A204.1 (cell line): ENCODE data around the gene CHST2.
"Not testable (repeated sequence)": the region's sequence is repeated elsewhere in the genome, so short reads cannot be mapped to it uniquely, and the experiment has no call there.

ENCODE experiments used
- FAIRE-seq: peaks from 2 replicates; lab custom pipeline; 2012; peaks lifted over from hg19 to GRCh38; lab: Jason Lieb, UNC

The CHST2 gene, protein sequence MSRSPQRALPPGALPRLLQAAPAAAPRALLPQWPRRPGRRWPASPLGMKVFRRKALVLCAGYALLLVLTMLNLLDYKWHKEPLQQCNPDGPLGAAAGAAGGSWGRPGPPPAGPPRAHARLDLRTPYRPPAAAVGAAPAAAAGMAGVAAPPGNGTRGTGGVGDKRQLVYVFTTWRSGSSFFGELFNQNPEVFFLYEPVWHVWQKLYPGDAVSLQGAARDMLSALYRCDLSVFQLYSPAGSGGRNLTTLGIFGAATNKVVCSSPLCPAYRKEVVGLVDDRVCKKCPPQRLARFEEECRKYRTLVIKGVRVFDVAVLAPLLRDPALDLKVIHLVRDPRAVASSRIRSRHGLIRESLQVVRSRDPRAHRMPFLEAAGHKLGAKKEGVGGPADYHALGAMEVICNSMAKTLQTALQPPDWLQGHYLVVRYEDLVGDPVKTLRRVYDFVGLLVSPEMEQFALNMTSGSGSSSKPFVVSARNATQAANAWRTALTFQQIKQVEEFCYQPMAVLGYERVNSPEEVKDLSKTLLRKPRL

DNA sequence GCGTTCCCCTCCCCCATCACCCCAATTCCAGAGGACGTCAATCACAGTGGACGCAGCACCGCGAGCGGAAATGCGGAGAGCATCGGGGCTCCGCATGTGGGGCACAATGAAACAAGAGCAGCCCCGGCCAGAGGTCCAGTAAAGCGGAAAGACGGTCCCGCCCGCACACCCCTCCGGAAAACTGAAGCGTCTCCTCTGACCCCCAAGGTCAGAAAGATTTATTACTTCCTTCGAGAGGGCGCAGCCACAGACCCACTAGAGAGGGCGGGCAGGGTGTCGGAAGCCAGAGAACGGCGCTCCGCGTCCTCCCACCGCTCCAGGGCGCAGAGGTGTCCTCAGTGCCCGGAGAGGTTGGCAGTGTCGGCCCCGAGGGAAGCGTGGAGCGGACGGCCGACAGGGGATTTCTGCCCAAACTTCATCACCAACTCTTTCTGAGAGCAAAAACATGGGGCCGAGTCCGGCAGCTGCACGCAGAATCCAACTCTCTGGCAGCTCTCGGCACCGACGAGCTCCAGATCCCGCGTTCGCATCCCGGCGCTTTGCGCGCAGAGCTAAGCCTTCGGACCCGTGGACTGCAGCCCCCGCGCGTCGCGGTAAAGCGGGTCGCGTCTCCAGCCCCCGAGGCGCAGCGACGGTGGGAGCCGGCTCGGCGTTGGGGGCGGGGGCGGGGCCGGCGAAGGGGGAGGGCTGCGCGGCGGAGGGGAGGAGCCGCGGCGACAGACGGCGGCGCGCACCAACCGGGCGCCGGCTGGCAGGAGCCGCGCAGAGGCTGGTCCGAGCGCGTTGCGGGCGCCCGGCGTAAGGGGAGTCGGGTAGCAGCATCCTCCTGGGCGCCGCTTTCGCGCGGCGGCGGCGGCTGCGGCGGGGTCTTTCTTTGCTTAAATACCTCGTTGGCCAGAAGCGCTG lies at the start of gene CHST2:
TSS of gene CHST2 (plus strand) at position 763 of the 906 bp plus-strand sequence. CDS start 1,046 bp downstream, outside the sequence.
- FAIRE-seq, result no peak

DNA sequence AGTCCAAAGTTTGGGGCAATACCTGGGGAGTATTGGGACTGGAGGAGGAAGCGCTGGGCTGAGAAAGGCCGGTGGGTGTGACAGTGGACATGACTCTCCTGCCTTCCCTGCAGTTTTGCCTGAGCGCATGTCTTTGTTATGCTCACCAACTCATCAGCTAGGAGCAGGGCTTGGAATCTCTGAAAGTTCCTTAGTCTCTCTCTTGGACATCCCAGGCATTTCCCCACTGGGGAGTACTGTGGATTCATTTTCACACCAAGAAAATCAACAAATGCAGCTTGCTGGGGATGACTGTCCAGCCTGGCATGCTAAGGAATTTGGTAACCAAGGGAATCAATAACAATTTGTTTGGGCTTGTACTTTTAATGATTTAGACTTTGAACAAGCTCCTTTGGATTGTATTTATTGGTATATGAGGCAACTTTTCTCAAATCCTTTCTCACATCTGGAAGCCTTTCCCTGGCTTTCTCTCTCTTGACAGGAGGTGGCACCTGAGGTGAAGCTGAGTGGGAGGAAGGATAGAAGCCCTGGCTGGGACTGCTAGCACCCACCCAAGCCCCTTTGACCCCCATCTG lies 48.5 kb upstream of the CHST2 start:
- FAIRE-seq, result no peak

DNA sequence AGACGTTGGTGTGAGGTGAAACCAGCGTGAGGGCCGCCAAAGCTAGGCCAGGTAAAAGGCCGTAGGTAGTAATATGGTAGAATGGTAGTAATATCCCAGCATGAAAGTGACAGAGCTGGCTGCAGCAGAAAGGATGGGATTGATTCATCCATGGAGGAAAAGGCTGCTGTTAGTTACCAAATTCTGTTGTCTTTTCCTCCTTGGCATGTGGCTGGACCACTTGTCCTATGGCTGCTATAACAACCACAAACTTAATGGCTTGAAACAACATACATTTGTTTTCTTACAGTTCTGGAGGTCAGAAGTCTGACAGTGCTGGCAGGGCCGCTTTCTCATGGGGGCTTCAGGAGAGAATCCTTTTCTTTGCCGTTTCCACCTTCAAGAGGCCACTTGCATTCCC lies 47.8 kb upstream of the CHST2 start:
- no peak for FAIRE-seq

DNA sequence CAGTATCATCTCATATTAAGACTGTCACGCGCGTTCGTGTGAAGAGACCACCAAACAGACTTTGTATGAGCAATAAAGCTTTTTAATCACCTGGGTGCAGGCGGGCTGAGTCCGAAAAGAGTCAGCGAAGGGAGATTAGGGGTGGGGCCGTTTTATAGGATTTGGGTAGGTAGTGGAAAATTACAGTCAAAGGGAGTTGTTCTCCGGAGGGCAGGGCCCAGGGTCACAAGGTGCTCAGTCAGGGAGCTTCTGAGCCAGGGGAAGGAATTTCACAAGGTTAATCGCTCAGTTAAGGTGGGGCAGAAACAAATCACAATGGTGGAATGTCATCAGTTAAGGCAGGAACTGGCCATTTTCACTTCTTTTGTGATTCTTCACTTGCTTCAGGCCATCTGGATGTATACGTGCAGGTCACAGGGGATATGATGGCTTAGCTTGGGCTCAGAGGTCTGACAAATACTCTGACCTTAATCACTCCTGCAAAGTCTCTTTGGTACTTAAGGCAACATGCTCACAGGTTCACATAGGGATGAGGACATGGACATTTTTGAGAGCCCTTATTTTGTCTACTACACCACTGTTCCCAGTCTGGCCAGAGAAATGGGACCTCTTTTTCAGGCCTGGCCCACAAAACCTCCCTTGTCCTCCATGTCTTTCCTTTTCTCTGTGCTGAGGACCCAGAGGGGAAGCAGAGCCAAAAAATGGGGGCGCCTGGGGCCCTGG lies 47.1 kb upstream of the CHST2 start:
- FAIRE-seq, result not testable (repeated sequence)

DNA sequence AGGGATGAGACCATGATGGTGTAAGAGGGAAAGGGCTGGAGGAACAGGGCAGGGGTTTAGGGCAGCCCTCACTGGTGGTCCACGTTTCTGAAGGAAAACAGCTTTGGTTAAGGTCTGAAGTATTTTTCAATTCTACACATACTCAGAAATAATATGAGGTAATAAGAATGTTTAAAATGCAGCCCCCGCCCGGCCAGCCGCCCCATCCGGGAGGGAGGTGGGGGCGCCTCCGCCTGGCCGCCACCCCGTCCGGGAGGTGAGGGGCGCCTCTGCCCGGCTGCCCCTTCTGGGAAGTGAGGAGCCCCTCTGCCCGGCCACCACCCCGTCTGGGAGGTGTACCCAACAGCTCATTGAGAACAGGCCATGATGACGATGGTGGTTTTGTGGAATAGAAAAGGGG lies 46.0 kb upstream of the CHST2 start:
- FAIRE-seq, result not testable (repeated sequence)

DNA sequence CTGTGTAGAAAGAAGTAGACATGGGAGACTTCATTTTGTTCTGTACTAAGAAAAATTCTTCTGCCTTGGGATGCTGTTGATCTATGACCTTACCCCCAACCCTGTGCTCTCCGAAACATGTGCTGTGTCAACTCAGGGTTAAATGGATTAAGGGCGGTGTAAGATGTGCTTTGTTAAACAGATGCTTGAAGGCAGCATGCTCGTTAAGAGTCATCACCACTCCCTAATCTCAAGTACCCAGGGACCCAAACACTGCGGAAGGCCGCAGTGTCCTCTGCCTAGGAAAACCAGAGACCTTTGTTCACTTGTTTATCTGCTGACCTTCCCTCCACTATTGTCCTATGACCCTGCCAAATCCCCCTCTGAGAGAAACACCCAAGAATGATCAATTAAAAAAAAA lies 45.6 kb upstream of the CHST2 start:
- FAIRE-seq, result not testable (repeated sequence)

DNA sequence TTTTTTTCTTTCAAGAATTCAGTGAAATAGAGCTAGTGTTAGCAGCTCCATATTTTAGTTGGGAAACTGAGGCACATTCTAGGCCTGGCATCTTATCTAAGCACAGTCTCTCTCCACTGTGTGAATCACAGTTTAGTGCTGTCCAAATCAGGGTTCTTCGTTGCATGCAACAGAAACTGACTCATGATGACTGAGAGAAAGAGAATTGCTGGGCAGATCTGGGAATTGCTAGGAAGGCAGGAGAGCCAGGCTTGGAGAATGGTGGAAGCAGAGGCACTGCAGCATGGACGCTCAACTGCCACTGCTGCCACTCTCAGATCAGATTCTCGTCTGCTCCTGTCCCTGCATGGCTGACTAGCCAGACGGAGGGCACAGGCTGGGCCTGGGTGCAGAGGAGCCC lies 40.7 kb upstream of the CHST2 start:
- FAIRE-seq, result no peak

DNA sequence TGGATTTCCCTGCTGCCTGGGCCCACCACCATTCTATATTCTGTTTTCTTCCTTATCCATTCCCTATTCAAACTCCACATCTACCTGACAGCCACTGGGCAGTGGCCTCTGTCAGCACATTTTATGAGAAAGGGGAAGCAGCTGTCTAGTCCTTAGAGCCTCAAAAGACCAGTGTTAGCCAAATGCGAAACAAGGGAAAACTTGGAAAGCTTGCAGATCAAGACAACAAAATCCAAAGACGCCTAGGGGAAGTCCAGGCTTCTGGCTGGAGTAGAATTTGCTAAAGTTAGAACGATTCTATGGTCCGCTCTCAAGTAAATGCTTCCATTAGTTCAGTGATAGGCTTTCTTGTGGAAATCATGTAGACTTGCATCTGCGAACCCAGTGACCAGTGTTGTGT lies 39.4 kb upstream of the CHST2 start:
- FAIRE-seq, result no peak

DNA sequence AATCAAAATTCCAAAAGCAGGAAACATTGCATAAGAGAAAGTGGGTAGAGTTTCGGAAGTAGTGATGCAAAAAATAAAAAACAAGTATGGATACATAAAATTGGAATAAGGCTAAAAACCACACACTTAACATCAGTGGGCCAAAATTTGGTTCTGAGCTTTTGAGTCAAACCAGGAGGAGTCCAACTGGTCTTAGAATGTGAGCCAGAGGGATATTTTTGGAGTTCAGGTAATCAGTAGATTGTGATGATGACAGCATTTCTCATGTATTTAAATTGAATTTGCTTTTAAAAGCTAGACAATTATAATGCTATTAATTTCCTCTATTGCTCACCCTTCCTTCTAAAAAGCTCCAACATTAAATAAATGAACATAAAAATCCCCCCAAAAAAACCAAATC lies 38.2 kb upstream of the CHST2 start:
- no peak for FAIRE-seq

DNA sequence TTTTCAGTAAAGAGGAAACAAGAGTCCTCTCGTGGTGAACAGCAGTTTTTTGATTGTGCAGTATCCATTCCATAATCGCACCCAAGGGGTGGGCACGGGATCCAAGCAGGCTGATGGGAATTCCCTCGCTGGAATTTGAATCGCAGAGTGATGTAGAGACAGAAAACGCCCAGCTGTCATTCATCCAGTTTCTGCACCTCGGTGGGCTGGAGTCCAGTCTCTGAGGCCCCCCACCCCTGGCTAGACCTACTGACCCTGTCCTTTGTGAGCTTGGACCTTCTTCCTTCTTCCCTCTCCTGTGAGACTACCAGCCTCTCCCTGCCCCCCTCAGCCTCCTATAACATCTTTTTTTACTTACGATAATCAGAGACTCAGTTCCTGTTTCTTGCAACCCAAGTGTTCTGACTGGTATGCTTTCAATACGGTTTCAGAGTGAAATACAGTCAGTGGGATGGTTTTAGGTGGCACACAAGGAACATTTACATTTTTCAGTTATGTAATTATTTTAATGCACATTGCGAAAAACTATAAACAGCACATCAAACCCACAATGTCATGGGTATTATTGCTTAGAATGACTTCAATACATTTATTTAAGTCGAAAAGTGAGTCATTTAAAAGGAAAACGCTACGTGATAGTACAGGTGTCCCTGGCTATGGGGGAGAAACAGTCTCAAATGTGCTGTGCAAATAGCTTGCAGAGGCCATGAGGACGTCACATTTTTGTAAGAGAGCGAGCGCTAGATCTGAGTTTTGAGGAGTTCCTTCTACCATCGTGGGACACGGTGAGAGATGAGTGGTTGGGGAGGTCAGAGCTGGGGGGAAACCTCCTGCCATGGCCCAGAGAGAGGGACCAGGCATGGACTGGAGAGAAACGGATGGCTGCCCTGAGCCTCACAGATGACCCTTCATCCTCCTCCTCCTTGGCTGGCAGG lies 37.5 kb upstream of the CHST2 start:
- FAIRE-seq, result no peak

DNA sequence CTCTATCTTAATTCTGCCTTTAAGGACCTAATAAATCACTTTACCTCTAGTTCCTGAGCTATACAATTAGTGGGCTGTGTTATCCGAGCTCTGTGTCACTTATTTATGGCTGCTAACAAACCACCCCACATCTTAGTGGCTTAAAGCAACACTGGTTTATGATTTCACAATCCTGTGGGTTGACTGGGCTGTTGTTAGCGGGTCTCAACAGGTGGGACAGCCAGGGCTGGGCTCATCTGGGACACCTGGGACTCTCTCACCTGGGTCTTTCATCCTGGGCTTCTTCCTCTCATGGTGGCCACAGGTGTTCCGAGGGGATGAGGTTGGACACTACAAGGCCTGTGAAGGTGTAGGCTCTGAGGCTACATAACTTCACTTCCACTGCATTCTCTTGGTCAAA lies 35.8 kb upstream of the CHST2 start:
- no peak for FAIRE-seq

DNA sequence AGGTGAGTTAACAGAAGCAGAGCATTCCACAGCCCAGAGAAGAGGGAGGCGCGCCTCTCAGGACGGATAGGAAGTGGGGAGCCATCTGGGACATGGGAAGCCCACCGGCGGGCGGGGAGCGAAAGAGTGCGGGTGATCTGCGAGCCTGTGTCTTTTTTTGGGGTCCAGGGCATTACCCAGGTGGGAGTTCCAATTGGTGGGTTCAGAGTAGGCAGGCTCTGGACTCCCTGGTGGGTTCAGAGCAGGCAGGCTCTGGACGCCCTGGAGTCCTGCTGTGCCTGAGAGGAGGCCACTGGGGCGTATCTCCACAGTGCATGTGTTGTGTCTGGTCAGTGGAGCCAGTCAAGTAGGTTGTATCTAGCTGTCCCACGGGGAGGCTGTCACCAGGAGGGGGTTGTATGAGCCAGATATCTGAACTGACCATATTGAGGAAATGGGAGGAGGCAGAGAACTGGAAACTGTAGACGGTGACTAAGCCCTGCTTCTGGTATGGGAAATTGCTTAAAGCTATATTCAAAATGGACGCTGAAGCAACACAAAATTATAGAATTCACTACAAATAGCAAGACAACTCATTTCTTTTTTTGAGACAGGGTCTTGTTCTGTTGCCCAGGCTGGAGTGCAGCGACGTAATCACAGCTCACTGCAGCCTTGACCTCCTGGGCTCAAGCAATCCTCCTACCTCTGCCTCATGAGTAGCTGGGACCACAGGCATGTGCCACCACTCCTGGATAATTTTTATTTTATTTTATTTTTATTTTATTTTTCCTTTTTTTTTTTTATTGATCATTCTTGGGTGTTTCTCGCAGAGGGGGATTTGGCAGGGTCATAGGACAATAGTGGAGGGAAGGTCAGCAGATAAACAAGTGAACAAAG lies 34.5 kb upstream of the CHST2 start:
- FAIRE-seq, result no peak

DNA sequence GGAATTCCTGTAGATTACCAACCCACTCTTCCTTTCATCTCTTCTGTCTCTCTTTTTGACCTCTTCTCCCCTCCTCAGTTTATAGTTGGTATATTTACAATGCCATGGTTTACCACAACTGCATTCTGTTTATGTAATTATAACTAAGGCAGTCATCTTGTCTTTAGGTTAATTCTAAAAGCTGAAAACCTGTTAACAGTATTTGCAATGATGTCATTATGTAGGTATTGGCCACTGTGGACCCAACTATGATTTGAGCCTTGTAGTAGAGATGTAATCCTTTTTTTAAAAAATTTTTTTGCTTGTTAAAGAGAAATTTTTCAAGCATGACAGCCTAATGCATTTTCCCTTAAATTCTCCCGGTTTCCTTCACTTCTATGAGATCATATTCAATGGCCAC lies 30.7 kb upstream of the CHST2 start:
- FAIRE-seq, result no peak

DNA sequence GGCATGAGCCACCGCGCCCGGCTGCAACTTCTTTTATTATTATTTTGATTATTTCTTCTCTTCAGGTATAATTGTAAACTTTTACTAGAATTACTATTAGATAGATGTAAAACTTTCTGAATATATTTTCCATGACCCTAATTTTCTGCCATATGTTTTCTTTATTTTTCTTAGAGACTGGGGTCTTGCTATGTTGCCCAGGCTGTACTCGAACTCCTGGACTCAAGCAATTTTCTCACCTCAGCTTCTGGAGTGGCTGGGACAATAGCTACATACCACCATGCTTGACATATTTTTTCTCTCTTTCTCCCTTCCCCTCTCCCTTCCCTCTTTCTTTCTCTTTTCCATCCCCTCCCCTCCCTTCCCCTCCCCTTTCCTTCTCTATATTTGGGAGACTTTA lies 29.6 kb upstream of the CHST2 start:
- FAIRE-seq, result no peak

DNA sequence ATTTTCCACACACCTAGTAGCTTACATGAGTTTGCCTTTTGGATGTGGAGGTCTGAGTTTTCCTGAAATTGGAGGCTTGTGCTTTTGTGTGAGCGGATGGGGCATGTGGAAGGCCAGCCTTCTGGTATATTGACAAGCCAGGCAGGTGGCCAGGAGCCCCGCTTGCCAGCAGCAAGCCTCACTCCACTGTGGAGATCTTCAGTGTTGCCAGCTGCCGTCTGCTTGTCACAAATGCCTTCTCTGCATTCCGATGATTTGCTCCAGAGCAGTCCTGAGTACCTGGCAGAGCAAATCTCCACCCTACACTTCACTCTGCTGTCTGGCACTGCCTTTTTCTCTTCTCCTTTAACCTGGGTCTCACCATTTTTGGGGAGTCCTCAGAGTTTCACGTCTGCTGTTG lies 29.1 kb upstream of the CHST2 start:
- no peak for FAIRE-seq

DNA sequence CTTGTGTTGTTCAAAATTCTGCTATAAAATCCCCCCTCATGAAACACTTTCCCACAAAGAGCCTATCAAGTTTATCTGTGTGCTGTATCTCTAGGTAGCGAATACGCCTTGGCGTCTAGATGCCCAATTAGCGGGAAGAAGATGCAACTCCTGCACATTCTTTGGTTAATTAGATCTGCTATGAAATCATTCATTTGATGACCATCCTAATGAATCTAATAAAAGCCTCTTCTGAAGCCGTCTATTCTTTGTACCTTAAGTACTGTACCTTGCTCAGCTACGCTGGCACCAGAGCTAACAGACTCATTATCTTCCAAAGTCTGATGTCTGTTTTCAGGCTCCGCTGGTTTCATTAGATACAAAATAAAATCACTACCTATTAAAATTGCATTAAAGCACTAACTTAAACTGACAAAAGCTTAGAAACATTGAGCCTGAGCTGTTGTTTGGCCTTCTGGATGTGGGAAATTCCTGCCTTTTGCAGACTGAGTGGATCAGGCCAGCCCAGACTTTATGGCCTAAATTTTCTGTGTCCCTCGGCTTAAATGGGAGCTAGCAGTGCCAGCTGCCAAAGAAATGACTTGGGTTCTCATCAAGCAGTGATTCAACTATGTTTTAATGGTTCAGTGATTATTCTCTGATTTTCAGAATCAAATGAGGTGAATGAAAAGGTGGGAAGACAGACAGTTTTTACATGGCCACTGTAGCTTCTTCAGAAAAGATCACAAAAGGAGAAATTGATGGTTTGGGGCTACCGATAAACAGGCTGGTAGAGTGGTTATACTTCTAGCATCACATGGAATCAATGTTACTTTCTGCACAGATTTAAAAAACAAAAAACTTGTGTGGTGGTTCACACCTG lies 28.4 kb upstream of the CHST2 start:
- no peak for FAIRE-seq

DNA sequence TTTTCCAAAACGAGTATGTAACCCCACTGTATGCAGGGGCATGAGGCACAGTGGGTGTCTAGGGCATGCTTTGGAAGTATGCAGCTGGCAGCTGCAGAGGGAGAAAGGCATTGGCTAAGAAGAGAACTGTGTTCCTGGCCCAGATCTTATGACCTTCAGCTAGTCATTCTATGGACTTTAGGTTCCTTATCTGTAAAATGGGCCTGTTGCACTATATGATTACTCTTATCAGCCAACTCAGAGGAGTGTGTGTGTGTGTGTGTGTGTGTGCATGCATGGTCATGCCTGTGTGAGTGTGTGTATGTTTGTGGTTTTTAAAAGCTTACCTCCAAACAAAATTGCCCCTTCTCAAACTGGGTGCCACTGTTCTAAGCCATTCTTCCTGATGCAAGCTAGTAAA lies 27.4 kb upstream of the CHST2 start:
- FAIRE-seq, result no peak

DNA sequence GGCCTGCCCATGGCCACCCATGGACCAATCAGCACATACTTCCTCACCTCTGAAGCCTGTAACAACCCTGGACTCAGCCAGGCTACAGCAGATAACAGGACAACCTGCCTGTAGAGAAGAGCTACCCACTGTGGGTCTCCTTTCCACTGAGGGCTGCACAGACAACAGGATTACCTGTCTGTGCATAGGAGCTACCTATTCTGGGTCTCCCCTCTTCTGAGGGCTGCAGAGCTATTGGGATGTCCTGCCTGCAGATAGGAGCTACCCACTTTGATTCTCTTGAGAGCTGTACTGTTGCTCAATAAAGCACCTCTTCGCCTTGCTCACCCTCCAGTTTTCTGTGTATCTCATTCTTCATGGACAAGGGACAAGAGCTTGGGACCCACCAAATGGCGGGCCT lies 23.8 kb upstream of the CHST2 start:
- no peak for FAIRE-seq
